ENCODE results near the gene SMIM24.
"Not testable (repeated sequence)": the region's sequence is repeated elsewhere in the genome, so short reads cannot be mapped to it uniquely, and the experiment has no call there.

SMIM24 gene

GRCh38 chr19:3433805-3434540, 46.4 kb downstream of the SMIM24 start:
- DNase-seq (ENCODE audit: low spot score): no peak

- DNase-seq (ENCODE audit: low spot score): no peak
These were observed 47.0 kb downstream of the SMIM24 start for GRCh38 chr19:3433313-3433712.

DNA sequence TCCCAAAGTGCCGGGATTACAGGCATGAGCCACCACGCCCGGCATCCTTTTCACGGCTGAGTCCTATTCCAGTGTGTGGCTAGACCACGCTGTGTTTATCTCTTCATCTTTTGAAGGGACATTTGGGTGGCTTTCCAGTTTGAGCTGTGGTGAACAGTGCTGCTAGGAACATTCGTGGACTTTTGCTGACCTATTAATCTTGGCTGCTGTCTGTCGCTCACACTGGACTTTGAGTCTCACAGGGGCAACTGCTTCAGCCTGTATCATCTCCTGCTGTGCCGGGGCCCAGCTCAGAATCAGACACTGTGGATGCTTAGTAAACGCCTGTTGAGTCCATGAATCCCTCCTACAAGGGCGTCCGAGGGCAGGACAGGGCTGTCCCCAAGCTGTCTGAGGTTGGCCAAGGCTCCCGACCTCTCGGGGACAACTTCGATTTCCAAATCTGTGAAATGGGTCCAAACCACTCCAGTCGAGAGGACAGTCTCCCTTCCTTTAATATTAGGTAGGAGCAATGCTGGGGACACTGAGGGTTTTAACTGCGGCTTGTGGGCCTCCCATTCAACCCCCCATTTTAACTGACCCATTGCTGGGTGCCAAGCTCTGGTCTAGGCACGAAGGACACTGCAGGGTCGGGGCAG, 48.4 kb downstream of the SMIM24 start:
- DNase-seq (ENCODE audit: low spot score): no peak

- not testable (repeated sequence) for DNase-seq (ENCODE audit: low spot score)
These were observed 50.0 kb downstream of the SMIM24 start for GRCh38 chr19:3430366-3430680.

- DNase-seq (ENCODE audit: low spot score): no peak
These were observed 53.9 kb downstream of the SMIM24 start for GRCh38 chr19:3426433-3426832.
